ENCODE data around the gene LRRK1.

Gene LRRK1

GRCh38 chr15:100892013-100892355 is 27.2 kb upstream of the LRRK1 start:
- no peak for DNase-seq (ENCODE audit: low read depth in 2 of 2)

DNA sequence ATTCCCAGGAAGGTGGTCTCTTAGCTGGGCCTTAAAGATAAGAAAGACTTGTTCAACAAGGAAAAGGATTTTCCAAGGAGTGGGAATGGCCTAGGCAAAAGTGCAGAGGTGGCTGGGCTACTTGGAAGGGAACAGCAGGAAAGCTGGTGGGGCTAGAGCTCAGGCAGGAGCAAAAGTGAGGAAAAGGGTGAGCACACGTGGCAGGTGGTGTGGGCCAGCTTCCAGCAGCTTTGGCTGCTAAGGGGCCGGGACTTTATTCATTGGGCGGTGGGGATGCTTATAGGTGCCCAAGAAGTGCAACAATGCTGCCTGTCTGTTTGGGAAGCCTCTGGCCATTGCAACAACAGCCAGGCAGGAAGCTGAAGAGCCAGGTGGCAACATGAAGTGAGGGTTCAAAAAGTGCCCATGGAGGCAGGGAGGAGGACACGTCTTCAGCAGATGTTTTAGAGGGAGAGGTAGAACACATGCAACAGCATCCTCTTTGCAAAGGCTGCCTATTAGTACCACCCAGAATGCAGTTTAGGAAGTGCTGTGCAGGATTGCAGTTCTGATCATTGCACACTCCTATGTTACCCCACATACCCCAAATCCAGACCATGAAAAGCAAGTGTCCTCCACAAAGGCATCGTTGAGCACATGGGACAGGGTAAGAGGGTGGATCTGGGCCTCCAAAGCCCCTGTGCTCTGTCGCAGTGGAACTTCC is 25.7 kb upstream of the LRRK1 start:
- DNase-seq (ENCODE audit: low read depth in 2 of 2) = no peak

- no peak for DNase-seq (ENCODE audit: low read depth in 2 of 2)
Observed at GRCh38 chr15:100893964-100894295, 25.2 kb upstream of the LRRK1 start.

GRCh38 chr15:100895721-100896120 is 23.4 kb upstream of the LRRK1 start:
- no peak for DNase-seq (ENCODE audit: low read depth in 2 of 2)

- no peak for DNase-seq (ENCODE audit: low read depth in 2 of 2)
Observed at GRCh38 chr15:100897221-100898151, 21.7 kb upstream of the LRRK1 start.

GRCh38 chr15:100898152-100898490 is 21.0 kb upstream of the LRRK1 start:
- no peak for DNase-seq (ENCODE audit: low read depth in 2 of 2)

GRCh38 chr15:100898661-100899462 is 20.3 kb upstream of the LRRK1 start:
- no peak for DNase-seq (ENCODE audit: low read depth in 2 of 2)

DNA sequence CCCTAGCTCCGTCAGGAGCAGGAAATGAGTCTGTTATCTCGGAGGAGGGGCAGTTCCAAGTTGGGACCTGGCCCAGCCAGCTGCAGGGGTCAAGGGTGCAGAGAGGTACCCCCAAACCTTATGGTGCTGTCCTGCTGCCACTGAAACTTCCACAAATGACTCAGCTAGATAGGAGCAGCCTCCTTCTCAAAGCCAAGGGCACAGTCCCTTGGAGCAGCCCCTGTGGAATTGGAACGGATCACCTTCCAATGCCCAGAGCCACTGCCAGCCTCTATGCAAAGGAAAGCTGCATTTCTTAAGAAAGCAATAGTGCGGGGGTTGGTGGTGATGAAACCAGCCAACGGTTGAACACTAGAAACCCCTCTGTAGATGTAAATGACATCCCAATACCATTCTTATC is 19.6 kb upstream of the LRRK1 start:
- no peak for DNase-seq (ENCODE audit: low read depth in 2 of 2)

GRCh38 chr15:100900136-100900794 is 18.9 kb upstream of the LRRK1 start:
- no peak for DNase-seq (ENCODE audit: low read depth in 2 of 2)

GRCh38 chr15:100900795-100901169 is 18.4 kb upstream of the LRRK1 start:
- no peak for DNase-seq (ENCODE audit: low read depth in 2 of 2)

DNA sequence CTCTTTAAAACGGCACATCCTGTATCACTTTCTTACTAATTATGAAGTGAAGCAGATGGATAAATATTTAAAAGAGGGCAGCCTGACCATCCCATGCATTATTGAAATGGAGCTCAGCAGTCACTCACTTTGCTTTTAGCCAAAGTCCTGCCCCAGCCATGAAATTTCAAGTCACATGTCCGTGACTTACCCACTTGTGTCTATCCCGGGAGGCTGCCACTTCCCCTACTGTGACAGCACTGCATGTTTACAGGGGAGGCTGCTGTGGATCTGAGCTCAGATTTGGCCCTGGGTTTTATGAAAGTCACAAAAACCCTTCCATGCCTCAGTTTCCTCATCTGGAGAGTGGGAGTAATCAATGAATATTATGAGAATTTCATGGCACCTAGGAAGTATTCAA is 17.9 kb upstream of the LRRK1 start:
- DNase-seq (ENCODE audit: low read depth in 2 of 2) = no peak

DNA sequence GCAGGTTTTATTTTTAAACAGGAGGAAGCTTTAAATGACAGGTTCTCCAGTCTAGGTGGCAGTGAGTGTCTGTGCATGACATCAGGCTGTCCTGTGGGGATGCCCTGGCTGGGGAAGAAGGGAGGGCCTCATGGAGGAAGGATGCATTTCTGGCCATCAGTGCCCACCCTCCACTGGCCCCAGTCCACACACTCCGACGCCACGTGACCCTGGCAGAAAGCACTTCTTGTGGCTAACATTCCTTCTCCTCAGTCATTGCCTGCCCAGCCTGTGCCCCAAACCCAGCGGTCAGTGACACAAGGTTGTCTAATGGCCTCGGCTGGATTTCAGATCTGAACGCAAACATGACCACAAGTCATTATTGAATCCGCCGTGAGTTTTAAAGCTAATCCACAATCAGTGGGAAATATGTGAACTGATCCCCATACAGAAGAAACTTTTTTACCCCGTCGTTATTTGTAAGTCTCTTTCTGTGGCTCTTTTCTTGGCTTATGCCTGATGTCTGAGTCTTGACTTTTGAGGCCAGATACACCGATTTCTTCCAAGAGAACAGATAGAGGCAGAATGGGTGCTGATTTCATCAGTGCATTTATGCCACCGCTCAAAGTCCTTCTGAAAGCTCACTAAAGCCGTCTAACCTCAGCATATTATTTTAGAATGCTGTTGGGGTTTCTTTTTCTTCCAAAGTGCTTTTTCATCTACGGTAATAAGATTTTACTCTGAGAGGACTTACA is 17.3 kb upstream of the LRRK1 start:
- DNase-seq (ENCODE audit: low read depth in 2 of 2) = no peak

GRCh38 chr15:100902436-100903167 is 16.6 kb upstream of the LRRK1 start:
- DNase-seq (ENCODE audit: low read depth in 2 of 2) = peak in 1 of 2 experiments; percentile 41

DNA sequence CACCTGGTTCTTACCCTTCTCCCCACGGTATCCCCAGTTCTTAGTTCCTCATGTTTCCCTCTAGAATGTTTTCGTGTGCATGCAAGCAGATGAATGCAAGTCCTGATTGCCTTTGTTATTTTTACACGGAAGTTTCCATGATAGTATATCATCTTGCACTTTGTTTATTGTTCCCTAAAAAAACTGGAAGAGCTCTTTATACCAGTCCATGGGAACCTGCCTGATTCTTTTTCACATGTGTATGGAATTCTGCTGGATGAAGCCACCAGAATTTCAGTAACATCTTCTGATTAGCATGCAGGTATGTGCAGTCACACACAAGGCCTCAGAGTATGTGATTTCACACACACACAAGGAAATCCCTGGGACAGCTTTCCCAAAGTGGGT is 16.0 kb upstream of the LRRK1 start:
- DNase-seq (ENCODE audit: low read depth in 2 of 2) = no peak

- no peak for DNase-seq (ENCODE audit: low read depth in 2 of 2)
Observed at GRCh38 chr15:100905850-100906249, 13.3 kb upstream of the LRRK1 start.

DNA sequence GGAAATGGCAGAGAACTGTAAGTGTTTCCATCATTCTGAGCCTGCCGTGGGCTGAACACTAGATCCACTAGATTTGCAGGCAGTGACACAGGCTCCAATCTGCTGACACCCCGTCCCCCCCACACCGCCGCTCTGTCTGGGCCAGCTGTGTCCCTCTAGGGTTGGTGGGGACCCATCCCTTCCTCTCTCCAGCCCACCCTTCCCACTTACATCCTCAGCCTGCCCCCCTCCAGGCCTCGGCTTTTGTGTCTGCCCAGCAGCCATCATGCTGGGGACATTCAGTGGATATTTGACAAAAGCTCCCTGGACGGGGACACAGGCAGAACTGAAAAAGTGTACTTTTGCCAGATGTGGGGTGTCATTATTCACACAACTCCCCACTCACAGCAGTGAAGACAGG is 10.7 kb upstream of the LRRK1 start:
- DNase-seq (ENCODE audit: low read depth in 2 of 2) = no peak

GRCh38 chr15:100909565-100909964 is 9.6 kb upstream of the LRRK1 start:
- DNase-seq (ENCODE audit: low read depth in 2 of 2) = no peak

- DNase-seq (ENCODE audit: low read depth in 2 of 2) = no peak
Observed at GRCh38 chr15:100909989-100910955, 8.9 kb upstream of the LRRK1 start.

DNA sequence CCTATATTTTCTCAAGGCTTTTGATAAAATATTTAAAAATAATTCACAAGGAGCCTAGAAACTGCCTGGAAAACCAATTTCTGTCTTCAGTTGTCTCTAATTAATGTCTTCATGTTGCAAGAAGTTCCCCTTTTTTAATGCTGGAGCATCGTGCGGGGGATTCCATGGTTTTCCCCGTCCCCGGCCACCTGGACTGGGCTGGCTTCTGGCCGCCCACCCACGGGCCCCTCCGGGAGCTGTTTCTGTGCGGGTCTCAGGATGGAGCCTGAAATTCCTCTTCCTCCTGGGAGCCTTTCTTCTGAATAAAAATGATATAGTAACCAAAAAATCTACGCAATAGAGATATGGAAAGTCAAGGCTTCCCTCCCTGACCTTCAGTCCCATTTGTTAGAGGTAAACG is 8.1 kb upstream of the LRRK1 start:
- no peak for DNase-seq (ENCODE audit: low read depth in 2 of 2)

- no peak for DNase-seq (ENCODE audit: low read depth in 2 of 2)
Observed at GRCh38 chr15:100913961-100914360, 5.2 kb upstream of the LRRK1 start.
